C4-2B (cell line): ENCODE measurements around the gene PTPRS.
A peak's percentile ranks its signal among the peaks of the same experiment; 100 is the strongest.

Experiments
- ZFX ChIP-seq: fragments of 450-650 bp; IDR thresholded peaks from 2 replicates; pipeline ENCODE4 v1.6.1; 2017
- TF ChIP-seq, protein P1 (sequence below): fragments of 450-650 bp; conservative IDR thresholded peaks from 2 replicates; pipeline ENCODE4 v1.5.1; 2017; ENCODE audit warnings: mild to moderate bottlenecking

DNA sequence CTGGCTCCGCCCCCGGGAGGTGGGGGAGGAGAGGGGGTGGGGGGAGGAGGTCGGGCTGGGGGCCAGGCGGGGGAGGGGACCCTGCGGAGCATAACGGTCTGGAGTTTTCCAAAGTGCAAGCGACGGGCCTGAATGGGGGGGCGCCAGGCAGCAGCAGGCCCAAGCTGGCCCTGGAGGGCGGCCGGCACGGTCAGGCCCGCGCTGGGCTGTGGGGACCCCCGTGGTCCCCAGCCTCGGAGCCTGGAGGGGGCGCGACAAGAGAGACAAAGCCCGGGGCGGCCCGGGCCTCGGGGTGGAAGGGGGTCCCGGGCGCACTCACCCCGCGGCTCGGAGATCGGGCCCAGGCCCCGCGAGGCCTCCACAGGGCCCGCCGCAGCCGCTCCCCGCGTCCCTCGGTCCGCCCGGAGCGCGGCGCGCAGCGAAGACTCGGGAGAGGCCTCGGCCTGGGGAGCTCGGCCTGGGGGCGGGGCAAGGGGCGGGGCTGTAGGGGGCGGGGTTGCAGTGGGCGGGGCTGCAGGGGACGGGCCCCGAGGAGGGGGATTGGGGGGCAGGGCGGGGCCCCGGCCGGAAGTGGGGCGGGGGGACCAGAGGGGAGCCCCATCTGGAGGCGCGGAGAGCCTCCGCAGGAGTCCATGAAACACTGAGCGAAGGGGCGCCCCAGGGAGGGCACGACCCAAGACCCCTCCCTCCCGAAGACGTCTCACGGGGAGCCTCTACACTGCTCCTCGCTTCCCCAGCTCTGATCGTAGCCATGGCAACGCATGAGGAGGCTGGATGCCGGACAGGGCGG, 47.6 kb downstream of the PTPRS start:
- TF ChIP-seq, protein P1, sequence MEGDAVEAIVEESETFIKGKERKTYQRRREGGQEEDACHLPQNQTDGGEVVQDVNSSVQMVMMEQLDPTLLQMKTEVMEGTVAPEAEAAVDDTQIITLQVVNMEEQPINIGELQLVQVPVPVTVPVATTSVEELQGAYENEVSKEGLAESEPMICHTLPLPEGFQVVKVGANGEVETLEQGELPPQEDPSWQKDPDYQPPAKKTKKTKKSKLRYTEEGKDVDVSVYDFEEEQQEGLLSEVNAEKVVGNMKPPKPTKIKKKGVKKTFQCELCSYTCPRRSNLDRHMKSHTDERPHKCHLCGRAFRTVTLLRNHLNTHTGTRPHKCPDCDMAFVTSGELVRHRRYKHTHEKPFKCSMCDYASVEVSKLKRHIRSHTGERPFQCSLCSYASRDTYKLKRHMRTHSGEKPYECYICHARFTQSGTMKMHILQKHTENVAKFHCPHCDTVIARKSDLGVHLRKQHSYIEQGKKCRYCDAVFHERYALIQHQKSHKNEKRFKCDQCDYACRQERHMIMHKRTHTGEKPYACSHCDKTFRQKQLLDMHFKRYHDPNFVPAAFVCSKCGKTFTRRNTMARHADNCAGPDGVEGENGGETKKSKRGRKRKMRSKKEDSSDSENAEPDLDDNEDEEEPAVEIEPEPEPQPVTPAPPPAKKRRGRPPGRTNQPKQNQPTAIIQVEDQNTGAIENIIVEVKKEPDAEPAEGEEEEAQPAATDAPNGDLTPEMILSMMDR = no peak
- TF ChIP-seq ZFX = peak; percentile 65; the same call in 1 of the 2 replicates
